Astrocyte (in vitro differentiated cells and primary cell): Measurements from ENCODE around the gene MIER1. TPM values are rescaled to one million over a fixed set of nuclear protein-coding genes. Genes with fewer than 3 reads are reported as not detected.

Experiments used
- DNase-seq: peaks from one replicate; pipeline ENCODE4 v3.0.0-alpha.2; 2010; ENCODE audit warnings: low read depth
- FAIRE-seq: peaks from 2 replicates; lab custom pipeline; 2011; peaks lifted over from hg19 to GRCh38; lab: Jason Lieb, UNC
- H2AFZ ChIP-seq: 2 replicates; pipeline ENCODE4 v1.6.0; 2012; ENCODE audit warnings: low read depth, low read length, inconsistent platforms
- H3K27ac ChIP-seq: 2 replicates; pipeline ENCODE4 v1.5.1; 2011; ENCODE audit warnings: low read depth, low read length, inconsistent platforms
- H3K27me3 ChIP-seq: 2 replicates; pipeline ENCODE4 v1.6.0; 2011; ENCODE audit warnings: low read length, inconsistent platforms; ENCODE audit not compliant: insufficient read depth
- H3K36me3 ChIP-seq: 2 replicates; pipeline ENCODE4 v1.5.1; 2011; ENCODE audit warnings: low read length, inconsistent platforms; ENCODE audit not compliant: insufficient read depth
- H3K4me1 ChIP-seq: 2 replicates; pipeline ENCODE4 v1.5.1; 2011; ENCODE audit warnings: low read length, inconsistent platforms; ENCODE audit not compliant: insufficient read depth
- H3K4me2 ChIP-seq: 2 replicates; pipeline ENCODE4 v1.6.0; 2012; ENCODE audit warnings: low read length, inconsistent platforms
- H3K4me3 ChIP-seq: 2 replicates; pipeline ENCODE4 v1.5.1; 2011; ENCODE audit warnings: low read depth, mild to moderate bottlenecking, low read length, inconsistent platforms; ENCODE audit not compliant: insufficient read depth
- H3K79me2 ChIP-seq: 2 replicates; pipeline ENCODE4 v1.6.0; 2012; ENCODE audit warnings: mild to moderate bottlenecking, low read length, inconsistent platforms; ENCODE audit not compliant: insufficient read depth
- H3K9ac ChIP-seq: 2 replicates; pipeline ENCODE4 v1.6.0; 2012; ENCODE audit warnings: mild to moderate bottlenecking, low read length, inconsistent platforms
- H3K9me3 ChIP-seq: 2 replicates; pipeline ENCODE4 v1.5.1; 2012; ENCODE audit warnings: low read depth, mild to moderate bottlenecking, low read length, inconsistent platforms; ENCODE audit not compliant: insufficient read depth
- H4K20me1 ChIP-seq: 2 replicates; pipeline ENCODE4 v1.6.0; 2012; ENCODE audit warnings: low read length, inconsistent platforms; ENCODE audit not compliant: insufficient read depth
- H3K27ac Mint-ChIP-seq: one replicate; pipeline ENCODE4 v1.8.0; 2021; ENCODE audit warnings: mild to moderate bottlenecking, mixed read lengths; ENCODE audit not compliant: unreplicated experiment
- H3K27me3 Mint-ChIP-seq: one replicate; pipeline ENCODE4 v1.8.0; 2021; ENCODE audit warnings: low read depth, mixed read lengths; ENCODE audit not compliant: unreplicated experiment
- H3K36me3 Mint-ChIP-seq: one replicate; pipeline ENCODE4 v1.8.0; 2021; ENCODE audit warnings: low read depth, mixed read lengths; ENCODE audit not compliant: unreplicated experiment
- H3K4me1 Mint-ChIP-seq: one replicate; pipeline ENCODE4 v1.8.0; 2021; ENCODE audit warnings: low read depth, mixed read lengths; ENCODE audit not compliant: unreplicated experiment
- H3K4me3 Mint-ChIP-seq: one replicate; pipeline ENCODE4 v1.8.0; 2021; ENCODE audit warnings: mild to moderate bottlenecking, moderate library complexity, mixed read lengths; ENCODE audit not compliant: unreplicated experiment
- H3K9me3 Mint-ChIP-seq: one replicate; pipeline ENCODE4 v1.8.0; 2021; ENCODE audit warnings: mild to moderate bottlenecking, mixed read lengths; ENCODE audit not compliant: unreplicated experiment
- EZH2 ChIP-seq: IDR thresholded peaks from 2 replicates; pipeline ENCODE4 v1.6.1; 2012; ENCODE audit warnings: mild to moderate bottlenecking, low read length, inconsistent platforms; ENCODE audit not compliant: insufficient read depth
- total RNA-seq: library from RNA; stranded (reverse); gene quantifications from 2 replicates; pipeline ENCODE4 v1.2.1, GENCODE V29; 2021
- TF ChIP-seq, protein P1 (sequence below): IDR thresholded peaks from 2 replicates; pipeline ENCODE4 v1.5.1; 2011; ENCODE audit warnings: low read depth, mild to moderate bottlenecking, inconsistent platforms, low read length, moderate library complexity; ENCODE audit not compliant: insufficient read depth

MIER1 gene
- total RNA-seq, 1 donor from 2014 or later = 40.2 TPM

GRCh38 chr1:66929691-66929998 is 4.9 kb downstream of the MIER1 start:
- H3K4me1 ChIP-seq = peaks cover 22% of the 10 kb centered on the region
- no peaks in the 10 kb centered on the region for H3K9me3 ChIP-seq
- Mint-ChIP-seq H3K9me3 (no peaks in the 10 kb centered on the region), H3K36me3 (no peaks in the 10 kb centered on the region), H3K27ac (peak overlapping the region; percentile 41), H3K27me3 (no peaks in the 10 kb centered on the region), H3K4me3 (peak overlapping the region; percentile 80), H3K4me1 (peaks cover 24% of the 10 kb centered on the region)
- H3K36me3 ChIP-seq = no peaks in the 10 kb centered on the region
- peaks cover 78% of the 10 kb centered on the region for H3K79me2 ChIP-seq
- H3K9ac ChIP-seq = peak overlapping the region; percentile 94
- H3K27ac ChIP-seq = no peak overlapping the region
- DNase-seq = no peak
- H3K27me3 ChIP-seq = no peaks in the 10 kb centered on the region
- FAIRE-seq = no peak
- peaks cover 28% of the 10 kb centered on the region for H4K20me1 ChIP-seq
- H2AFZ ChIP-seq = no peak overlapping the region
- TF ChIP-seq, protein P1, sequence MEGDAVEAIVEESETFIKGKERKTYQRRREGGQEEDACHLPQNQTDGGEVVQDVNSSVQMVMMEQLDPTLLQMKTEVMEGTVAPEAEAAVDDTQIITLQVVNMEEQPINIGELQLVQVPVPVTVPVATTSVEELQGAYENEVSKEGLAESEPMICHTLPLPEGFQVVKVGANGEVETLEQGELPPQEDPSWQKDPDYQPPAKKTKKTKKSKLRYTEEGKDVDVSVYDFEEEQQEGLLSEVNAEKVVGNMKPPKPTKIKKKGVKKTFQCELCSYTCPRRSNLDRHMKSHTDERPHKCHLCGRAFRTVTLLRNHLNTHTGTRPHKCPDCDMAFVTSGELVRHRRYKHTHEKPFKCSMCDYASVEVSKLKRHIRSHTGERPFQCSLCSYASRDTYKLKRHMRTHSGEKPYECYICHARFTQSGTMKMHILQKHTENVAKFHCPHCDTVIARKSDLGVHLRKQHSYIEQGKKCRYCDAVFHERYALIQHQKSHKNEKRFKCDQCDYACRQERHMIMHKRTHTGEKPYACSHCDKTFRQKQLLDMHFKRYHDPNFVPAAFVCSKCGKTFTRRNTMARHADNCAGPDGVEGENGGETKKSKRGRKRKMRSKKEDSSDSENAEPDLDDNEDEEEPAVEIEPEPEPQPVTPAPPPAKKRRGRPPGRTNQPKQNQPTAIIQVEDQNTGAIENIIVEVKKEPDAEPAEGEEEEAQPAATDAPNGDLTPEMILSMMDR = no peak
- no peak for TF ChIP-seq EZH2
- peak overlapping the region; percentile 90 for H3K4me3 ChIP-seq
- H3K4me2 ChIP-seq = peak overlapping the region; percentile 85

DNA sequence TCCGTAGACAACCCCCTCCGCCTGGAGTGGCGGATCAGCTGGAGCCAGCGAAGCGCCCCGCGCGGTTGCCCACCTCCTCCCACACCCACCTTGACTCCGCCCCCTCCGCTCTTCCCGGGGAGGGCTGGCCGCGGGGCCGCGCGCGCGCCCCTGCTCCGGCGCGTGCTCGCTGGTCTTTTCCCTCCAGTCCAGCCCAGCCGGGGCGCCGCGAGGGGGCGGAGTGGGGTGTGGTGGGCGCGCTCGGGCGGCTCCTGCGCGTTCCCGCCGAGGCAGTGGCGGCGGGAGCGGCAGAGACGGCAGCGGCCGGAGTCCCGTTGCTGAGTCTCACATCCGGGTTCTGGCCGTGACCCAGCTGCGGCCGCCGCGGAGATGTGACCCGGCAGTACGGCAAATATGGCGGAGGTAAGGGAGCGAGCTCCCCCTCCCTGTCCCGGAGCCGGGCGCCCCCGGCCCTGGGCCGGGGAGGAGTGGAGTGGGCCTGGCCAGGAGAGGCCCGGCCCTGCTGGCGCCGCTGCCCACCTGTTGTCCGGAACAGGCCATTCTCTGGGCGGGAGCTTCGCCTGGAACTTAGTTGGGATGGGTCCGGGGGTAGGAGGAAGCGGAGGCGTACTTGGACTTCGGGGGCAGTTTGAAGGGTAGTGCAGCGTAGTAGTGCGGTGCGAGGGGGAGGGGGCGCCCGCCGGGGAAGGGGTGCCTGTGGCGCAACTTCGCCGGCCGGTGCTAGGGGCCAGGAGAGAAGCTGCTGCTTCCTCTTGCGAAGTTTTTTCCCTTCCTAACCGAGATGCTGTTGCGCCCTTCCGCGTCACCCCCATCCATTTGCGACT is 5.4 kb downstream of the MIER1 start:
- H3K9me3 ChIP-seq = no peaks in the 10 kb centered on the region
- Mint-ChIP-seq H3K27me3 (no peaks in the 10 kb centered on the region), H3K9me3 (no peaks in the 10 kb centered on the region), H3K27ac (peak overlapping the region; percentile 67), H3K36me3 (no peaks in the 10 kb centered on the region), H3K4me3 (peak overlapping the region; percentile 97), H3K4me1 (peaks cover 27% of the 10 kb centered on the region)
- peak overlapping the region; percentile 88 for H3K27ac ChIP-seq
- no peaks in the 10 kb centered on the region for H3K27me3 ChIP-seq
- peak; percentile 82 for DNase-seq
- no peak for TF ChIP-seq EZH2
- TF ChIP-seq, protein P1 = no peak
- peaks cover 84% of the 10 kb centered on the region for H3K79me2 ChIP-seq
- H3K4me2 ChIP-seq = peak overlapping the region; percentile 85
- H3K36me3 ChIP-seq = no peaks in the 10 kb centered on the region
- H3K9ac ChIP-seq = peak overlapping the region; percentile 94
- peaks cover 22% of the 10 kb centered on the region for H3K4me1 ChIP-seq
- H4K20me1 ChIP-seq = peaks cover 33% of the 10 kb centered on the region
- H2AFZ ChIP-seq = peak overlapping the region; percentile 52
- no peak for FAIRE-seq
- peak overlapping the region; percentile 90 for H3K4me3 ChIP-seq

- Mint-ChIP-seq H3K9me3 (no peaks in the 10 kb centered on the region), H3K4me3 (peak overlapping the region; percentile 97), H3K36me3 (no peaks in the 10 kb centered on the region), H3K27me3 (no peaks in the 10 kb centered on the region), H3K27ac (peak overlapping the region; percentile 67), H3K4me1 (peaks cover 32% of the 10 kb centered on the region)
- TF ChIP-seq, protein P1 = no peak
- no peak for TF ChIP-seq EZH2
- peaks cover 87% of the 10 kb centered on the region for H3K79me2 ChIP-seq
- H3K4me1 ChIP-seq = peaks cover 20% of the 10 kb centered on the region
- peak overlapping the region; percentile 94 for H3K9ac ChIP-seq
- FAIRE-seq = no peak
- H4K20me1 ChIP-seq = peaks cover 32% of the 10 kb centered on the region
- peak overlapping the region; percentile 88 for H3K27ac ChIP-seq
- peak overlapping the region; percentile 52 for H2AFZ ChIP-seq
- peak overlapping the region; percentile 90 for H3K4me3 ChIP-seq
- no peaks in the 10 kb centered on the region for H3K9me3 ChIP-seq
- no peak for DNase-seq
- no peaks in the 10 kb centered on the region for H3K36me3 ChIP-seq
- H3K27me3 ChIP-seq = no peaks in the 10 kb centered on the region
- H3K4me2 ChIP-seq = peak overlapping the region; percentile 85
Measured at GRCh38 chr1:66930823-66931174, 6.0 kb downstream of the MIER1 start.
